Lower leg skin (tissue), 4 donors: ENCODE measurements around the gene USP7. TPM values are rescaled to one million over a fixed set of nuclear protein-coding genes. Genes with fewer than 3 reads are reported as not detected.

Experiments
- DNase-seq, 2 donors: peaks; one replicate each; pipeline ENCODE4 v3.0.0-alpha.2; 2019; ENCODE audit warnings: low spot score in 2 of 2
- H3K4me3 ChIP-seq: fragments of 200-600 bp; sonication (generic); 2 replicates; pipeline ENCODE4 v1.5.1; 2017; ENCODE audit warnings: mild to moderate bottlenecking, low read depth; ENCODE audit not compliant: poor library complexity, severe bottlenecking
- CTCF ChIP-seq, 3 donors: fragments of 450-650 bp; IDR thresholded peaks; one replicate each; pipeline ENCODE4 v1.5.1; 2016; ENCODE audit warnings: antibody characterized with exemption in 3 of 3, mild to moderate bottlenecking in 3 of 3, moderate library complexity in 2 of 3
- POLR2A ChIP-seq, 2 donors: fragments of 450-650 bp; IDR thresholded peaks; one replicate each; pipeline ENCODE4 v1.6.1; 2016 to 2017; ENCODE audit warnings: antibody characterized with exemption in 2 of 2, mild to moderate bottlenecking in 1 of 2, moderate library complexity in 1 of 2
- WGBS, 2 donors: methylation state at CpG; one replicate each; pipeline ENCODE4 v1.1.5; 2018; 5-methylcytosine and 5-hydroxymethylcytosine counted together
- intact Hi-C: fragments of 100-400 bp; cut with DNase I; formaldehyde crosslinking; loops from one replicate; pipeline ENCODE4 v1.15.0; 2023; ENCODE audit warnings: low total_unique reads
- total RNA-seq, 4 donors: library from RNA; depleted of rRNA; stranded (reverse); fragments of >200 nt; gene quantifications; one replicate each; pipeline ENCODE4 v1.1.0, GENCODE V29; 2016

USP7 gene
- total RNA-seq, 4 donors from 2014 or later = 80.3 to 105 (median 91.8) TPM

- intact Hi-C loops = no loop called here
These were observed 95.7 kb downstream of the USP7 start for GRCh38 chr16:8867932-8868415.

GRCh38 chr16:8867216-8867931 lies 96.3 kb downstream of the USP7 start:
- intact Hi-C loops = no loop called here
- H3K4me3 ChIP-seq = peak overlapping the region; percentile 46
- TF ChIP-seq POLR2A (IDR thresholded peaks at IDR 0.05) = no peak
- no peak for TF ChIP-seq CTCF (IDR thresholded peaks at IDR 0.05)
- DNase-seq = peak in 1 of 2 donors; percentile 94
- WGBS, 2 donors = 2 to 10% methylated on average over 35 of the region's 35 CpGs

More at GRCh38 chr16:8867932-8868415, 95.7 kb downstream of the USP7 start:
- peak overlapping the region; percentile 46 for H3K4me3 ChIP-seq
- DNase-seq = no peak
- TF ChIP-seq CTCF (IDR thresholded peaks at IDR 0.05) (no peak), POLR2A (IDR thresholded peaks at IDR 0.05) (no peak)
- WGBS, 2 donors = 0% methylated on average over 16 of the region's 16 CpGs

- no peak for TF ChIP-seq POLR2A (IDR thresholded peaks at IDR 0.05)
- no peak for TF ChIP-seq CTCF (IDR thresholded peaks at IDR 0.05)
- H3K4me3 ChIP-seq = peak overlapping the region; percentile 21
- WGBS, 2 donors = 25% methylated on average over 13 to 16 of the region's 16 CpGs
- intact Hi-C loops = no loop called here
- no peak for DNase-seq
These were observed 96.9 kb downstream of the USP7 start for GRCh38 chr16:8866884-8867215.

DNA sequence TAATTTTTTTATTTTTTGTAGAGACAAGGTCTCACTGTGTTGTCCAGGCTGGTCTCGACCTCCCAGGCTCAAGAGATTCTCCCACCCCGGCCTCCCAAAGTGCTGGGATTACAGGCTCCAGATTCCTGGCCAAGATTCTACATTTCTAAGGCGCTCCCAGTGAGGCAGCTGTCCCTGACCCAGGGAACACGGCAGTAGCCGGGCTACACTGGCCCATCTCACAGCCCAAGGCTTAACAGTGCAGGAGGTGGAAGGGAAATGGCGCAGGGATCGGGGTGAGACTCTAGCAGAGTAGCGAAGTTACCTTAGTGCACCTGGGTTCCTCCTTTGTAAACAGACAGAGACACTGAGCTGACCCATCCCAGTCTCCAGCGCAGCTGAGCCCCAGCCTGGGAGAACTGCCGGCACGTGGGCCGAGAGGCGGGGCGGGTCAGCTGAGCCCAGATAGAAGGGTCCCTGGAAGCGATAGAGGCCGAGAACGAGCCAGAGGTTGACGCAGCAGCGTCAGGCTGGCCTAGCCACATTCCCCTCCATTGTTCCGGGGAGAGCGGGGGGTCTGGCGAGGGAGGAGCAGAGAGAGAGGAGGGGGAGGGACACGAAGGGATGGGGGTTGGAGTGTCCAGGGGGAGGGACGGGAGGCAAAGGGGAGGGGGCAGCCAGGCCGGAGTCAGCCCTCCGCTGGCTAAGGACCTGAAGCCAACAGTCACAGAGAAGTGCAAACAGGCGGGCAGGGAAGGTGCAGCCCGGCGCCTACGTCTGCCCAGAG lies 97.4 kb downstream of the USP7 start:
- TF ChIP-seq CTCF (IDR thresholded peaks at IDR 0.05) (no peak), POLR2A (IDR thresholded peaks at IDR 0.05) (no peak)
- 33 to 46% methylated on average over 30 of the region's 30 CpGs for WGBS, 2 donors
- H3K4me3 ChIP-seq = no peak overlapping the region
- intact Hi-C loops = no loop called here
- DNase-seq = peak in 1 of 2 donors; percentile 93

DNA sequence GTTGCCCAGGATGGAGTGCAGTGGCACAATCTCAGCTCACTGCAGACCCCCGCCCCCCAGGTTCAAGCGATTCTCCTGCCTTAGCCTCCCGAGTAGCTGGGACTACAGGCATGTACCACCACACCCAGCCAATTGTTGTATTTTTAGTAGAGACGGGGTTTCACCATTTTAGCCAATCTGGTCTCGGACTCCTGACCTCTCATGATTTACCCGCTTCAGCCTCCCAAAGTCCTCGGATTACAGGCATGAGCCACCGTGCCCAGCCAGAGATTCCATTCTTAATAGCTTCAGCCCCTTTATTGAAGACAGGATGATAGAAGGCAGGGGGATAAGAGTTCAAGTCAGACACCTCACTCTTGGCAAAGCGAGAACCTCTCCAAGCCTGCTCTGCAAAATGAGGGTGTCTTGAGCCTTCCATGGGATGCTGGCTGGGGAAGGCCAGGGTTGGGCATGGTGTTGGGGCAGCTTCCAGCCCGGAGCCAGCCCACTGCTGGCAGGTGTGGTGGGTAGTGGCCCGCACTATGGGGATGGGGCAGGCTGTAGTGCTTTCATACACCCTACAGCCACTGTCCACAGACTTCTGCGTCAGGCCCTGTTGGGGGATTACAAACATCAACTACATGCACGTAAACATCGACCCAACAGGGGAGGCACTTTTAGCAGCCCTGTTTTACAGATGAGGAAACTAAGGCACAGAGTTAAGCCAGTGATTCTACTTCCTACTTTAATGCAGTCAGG lies 98.4 kb downstream of the USP7 start:
- intact Hi-C loops = no loop called here
- WGBS, 2 donors = 93% methylated on average over 14 of the region's 14 CpGs
- no peak for DNase-seq
- no peak overlapping the region for H3K4me3 ChIP-seq
- no peak for TF ChIP-seq POLR2A (IDR thresholded peaks at IDR 0.05)
- no peak for TF ChIP-seq CTCF (IDR thresholded peaks at IDR 0.05)
